OCI-M2 (cell line): ENCODE results near the gene XPR1.

Experiments used
- DNase-seq: peaks from one replicate; lab custom pipeline; 2025; ENCODE audit not compliant: unreplicated experiment; lab: John Stamatoyannopoulos, UW

Gene XPR1

DNA sequence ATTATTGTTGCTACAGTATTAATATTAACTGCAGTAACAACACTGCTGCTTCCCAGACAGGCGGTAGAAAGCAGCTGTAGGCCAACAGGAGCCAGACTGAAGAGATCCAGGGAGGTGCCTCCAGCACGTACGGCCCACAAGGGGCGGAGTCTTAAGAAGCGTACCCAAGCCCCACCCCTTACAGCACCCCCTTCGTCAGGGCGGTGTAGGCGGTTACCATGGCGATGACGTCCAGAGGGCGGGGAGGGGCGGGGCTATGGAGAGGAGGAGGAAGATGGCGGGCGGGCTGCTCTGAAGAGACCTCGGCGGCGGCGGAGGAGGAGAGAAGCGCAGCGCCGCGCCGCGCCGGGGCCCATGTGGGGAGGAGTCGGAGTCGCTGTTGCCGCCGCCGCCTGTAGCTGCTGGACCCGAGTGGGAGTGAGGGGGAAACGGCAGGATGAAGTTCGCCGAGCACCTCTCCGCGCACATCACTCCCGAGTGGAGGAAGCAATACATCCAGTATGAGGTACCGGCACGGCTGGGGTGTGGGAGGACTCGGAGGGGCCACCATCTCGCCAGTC lies at the start of gene XPR1:
XPR1 (plus strand) TSS at position 257 of the 560 bp plus-strand sequence; CDS start at position 437, 180 bp downstream.
- DNase-seq: peak; percentile 81

DNA sequence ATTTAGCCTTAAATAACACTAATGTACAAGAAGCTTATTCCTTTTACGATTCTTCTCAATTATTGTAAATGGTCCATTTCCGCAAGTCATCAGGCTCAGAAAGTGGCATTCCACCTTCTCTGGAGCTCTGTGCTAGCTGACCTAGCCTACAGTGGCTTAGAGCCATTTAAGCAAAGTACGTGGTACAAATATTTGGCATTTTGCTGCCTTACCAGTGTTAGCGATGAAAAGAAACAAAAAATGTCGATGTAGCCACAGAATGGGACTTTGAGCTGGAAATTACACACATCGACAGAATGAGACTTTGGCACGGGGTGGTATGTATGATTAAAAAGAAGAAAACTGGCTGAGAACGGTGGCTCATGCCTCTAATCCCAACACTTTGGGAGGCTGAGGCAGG lies 47.0 kb upstream of the XPR1 start:
- DNase-seq: no peak

DNA sequence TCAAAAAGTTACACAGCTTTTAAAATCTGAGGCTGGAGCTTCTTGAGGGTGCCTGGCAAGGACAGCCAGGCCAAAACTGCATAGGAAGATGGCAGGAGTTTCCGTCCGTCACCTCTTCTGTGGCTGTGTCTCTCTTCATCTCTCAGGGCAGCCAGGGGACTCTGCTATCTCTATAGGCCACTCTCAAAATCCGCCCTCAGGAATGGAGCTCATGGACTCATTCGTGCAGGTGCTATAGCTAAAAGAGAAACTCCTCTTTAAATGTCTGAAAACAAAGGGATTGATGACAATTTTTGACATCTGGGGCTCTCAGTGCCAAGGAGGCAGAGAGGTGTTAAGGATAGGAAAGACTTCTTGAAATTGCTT lies 45.8 kb upstream of the XPR1 start:
- no peak for DNase-seq

DNA sequence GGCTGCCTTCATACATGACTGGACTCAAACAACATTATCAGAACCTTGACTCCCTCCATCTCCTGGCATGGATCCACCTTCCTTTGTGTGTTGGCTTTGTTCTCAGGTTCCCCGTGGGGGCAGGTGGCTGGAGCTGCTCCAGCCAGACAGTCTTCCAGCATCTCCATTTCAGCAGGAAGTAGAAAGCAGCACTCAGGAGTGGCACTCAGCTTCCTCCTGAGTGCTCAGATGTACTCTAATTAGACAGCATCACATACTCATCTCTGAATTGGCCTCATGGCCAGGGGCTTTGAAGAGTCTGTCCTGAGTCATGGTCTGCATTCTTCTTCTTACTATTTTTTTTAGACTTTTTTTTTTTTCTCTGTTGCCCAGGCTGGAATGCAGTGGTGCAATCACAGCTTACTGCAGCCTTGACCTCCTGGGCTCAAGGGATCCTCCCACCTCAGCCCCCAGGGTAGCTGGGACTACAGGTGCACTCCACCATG lies 45.1 kb upstream of the XPR1 start:
- no peak for DNase-seq

DNA sequence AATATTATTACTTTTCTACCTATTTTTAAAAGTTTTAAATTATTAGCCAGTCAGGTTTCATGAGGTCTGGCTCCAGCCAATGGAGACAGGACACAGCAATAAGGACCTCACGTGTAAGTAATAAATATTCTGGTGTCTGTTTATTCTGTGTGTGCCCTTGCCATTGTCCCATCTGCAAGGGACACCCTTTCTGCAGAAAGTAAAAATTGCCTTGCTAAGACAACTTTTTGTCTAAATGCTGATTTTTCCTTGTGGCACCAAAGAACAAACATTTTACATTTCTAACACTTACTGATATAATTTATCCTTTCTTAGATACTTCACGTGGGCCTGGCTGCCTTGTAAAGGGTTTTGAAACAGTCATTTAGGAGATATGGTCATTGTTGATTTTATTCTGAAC lies 43.7 kb upstream of the XPR1 start:
- DNase-seq: no peak

DNA sequence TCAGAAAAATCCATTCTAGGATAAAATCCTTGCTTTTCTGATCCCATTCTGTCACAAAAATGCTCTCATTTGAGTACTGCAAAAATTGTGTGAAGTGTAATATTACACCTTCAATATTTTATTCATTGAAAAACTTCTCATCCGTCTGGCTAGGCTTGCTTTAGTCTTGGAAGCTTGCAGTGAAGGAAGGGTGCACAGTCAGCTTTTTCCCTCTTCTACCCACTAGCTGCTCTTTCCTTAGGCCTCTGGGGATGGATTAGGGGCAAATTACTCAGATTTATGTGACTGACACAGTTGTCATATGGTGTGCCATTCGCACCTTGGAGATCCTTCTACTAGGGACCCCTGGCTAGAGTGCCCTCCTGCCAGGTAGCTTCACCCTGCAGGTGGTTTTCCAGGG lies 40.9 kb upstream of the XPR1 start:
- no peak for DNase-seq

DNA sequence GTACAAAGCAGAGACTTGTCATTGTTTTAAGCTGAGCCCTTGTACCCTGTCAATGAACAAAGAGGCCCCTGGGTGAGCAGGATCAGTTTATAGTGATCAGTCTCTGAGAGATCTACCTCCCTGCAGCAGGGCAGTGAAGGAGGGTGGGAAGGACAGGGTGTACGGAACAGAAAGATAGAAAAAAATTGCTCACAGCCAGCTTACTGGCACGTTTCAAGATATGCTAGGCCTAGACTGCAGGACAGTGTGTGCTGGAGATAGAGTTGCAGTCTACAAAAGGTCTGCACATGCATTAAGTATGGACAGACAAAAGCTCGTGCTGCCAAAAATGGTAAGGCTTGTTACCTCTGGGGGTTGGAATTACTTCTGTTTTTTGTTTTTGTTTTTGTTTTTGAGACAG lies 38.4 kb upstream of the XPR1 start:
- no peak for DNase-seq

DNA sequence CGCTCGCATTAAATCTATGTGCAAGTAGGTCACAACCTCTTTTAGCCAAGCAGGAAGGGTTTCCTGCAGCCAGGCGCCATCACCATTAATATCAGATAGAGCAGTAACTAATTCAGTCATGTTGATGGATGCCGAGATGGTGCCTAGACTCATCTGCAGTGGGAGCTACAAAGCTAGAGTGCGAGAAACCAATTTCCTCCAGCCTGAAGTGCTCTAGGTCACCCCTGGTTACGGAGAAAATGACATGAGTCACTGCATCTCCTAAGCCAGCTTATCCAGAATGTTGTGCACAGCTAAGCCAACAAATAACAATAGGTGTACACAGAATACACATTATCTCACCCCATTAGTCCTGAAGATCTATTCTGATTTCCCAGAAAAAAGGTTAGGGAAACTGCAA lies 37.1 kb upstream of the XPR1 start:
- no peak for DNase-seq

DNA sequence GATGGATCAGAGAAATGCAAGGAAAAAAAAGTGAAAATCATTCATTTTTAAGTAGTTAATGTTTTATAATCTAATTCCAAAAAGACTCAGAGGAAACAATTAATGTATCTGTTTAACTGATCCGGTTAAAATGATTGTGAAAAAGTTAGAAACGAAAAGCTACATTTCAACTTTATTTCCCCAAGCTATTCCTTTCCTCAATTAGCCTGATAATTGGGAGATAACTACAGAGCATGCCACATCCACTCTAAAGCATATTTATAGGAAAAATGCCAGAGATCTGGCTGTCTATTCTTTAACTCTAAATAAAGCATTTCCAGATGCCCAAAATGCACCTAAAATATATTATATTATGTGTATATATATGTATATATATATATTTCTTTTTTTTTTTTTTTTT lies 35.9 kb upstream of the XPR1 start:
- DNase-seq: no peak

DNA sequence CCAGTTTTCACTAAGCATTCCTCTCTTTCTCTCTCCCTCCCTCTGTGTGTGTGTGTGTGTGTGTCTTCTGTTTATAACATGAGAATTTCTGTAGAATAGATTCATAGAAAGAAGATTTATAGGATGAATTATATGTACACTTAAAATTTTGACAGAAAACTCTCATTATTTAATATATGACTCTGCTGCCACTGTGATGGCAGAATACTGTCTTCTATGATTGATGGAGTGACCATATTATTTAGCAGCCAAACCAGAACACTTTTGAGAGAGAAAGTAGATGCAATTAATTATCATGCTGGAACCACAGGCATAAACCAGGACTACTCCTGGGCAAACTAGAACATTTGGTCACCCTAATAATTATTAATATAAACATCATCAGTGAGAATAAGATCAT lies 34.3 kb upstream of the XPR1 start:
- no peak for DNase-seq

DNA sequence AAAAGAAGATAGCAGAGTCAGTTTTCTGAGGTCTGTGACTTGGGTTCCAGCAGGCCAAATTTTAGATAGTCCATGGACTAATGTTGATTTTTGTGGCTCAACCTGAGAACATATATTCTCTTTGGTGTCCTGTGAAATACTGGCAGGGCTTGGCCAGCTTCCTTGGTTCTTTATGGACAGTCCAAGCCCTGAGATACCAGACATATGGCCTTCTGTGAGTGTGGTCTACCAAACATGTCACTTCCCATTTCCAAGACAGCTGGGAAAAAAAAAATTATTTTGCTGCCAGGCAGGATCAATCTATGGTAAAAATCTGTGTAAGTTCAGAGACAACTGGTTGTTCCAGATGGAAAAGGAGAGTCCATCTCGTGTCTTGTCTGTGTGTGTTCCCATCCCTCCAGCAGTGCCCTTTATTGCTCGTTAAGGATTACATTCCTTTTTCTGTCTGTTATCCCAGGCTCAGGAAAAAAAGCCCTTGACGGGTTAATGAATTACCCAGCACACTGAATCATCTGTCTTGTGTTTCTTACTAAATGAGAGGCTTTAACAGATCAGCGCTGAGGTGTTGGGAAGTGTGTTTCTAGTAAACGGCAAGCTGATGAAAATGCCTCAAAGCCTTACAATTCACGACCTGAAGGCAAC lies 33.4 kb upstream of the XPR1 start:
- DNase-seq: no peak

DNA sequence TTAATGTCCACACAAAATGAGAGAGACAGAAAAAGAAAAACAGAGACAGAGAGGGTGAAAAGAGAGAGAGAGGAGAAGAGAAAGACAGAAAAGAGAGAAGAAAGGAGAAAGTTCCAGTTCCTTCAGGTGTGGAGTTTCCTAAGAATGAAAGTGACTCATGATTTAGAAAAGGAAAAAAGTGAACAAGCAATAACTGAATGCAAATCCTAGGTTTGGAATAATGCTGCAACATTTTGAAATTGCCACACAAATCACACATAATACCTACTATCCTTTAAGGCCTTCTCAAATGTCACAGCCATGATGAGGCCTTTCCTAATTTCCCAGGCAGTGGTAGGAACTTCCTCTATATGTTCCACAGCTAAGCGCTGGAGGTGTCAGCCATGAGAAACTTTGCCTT lies 31.5 kb upstream of the XPR1 start:
- no peak for DNase-seq

DNA sequence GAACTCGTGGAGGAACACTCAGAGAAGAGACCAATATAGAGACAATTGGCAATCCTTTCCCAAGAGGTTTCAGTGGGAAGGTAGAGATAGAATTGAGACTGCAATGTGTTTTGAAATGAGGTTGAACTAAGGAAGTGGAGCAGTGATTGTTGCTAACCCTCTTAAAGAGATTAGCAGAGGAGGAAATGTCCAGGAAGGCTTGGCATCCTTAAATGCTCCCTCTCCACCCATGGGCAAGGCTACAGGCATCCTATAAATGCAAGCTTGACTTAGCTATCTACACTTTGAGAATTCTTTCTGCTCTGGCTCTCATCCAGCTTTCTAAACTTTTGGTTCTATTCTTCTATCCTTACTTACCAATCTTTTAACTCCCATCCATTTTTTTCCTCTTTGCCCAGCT lies 30.3 kb upstream of the XPR1 start:
- DNase-seq: no peak

DNA sequence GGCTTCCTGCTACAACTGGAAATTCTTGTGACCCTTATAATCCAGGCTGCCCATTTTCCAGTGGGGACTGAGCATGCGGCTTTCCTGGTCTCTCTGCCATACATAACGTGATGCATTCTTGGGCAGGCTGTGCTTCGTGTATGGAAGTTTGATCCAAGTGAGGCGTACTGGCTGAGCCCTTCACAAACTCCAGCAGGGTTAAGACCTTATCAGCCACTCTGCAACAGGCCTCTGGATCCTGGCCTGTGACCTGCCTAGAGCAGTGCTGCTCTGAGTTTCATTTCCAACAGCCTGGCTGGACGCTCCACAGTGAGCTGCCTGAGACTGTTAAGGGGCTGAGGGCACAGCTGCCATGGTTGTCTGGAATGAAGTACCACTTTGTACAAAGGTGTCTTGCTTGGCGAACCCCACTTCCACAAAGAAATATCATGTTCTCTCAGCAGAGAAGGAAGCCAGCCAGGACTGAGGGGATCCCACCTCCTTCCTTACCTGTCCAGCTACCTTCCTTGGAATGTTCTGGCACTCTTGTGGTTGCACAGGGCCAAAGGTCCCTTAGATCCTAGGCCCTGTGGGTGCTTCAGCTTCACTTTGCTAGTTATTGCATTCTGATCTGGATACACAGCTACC lies 28.5 kb upstream of the XPR1 start:
- DNase-seq: no peak

DNA sequence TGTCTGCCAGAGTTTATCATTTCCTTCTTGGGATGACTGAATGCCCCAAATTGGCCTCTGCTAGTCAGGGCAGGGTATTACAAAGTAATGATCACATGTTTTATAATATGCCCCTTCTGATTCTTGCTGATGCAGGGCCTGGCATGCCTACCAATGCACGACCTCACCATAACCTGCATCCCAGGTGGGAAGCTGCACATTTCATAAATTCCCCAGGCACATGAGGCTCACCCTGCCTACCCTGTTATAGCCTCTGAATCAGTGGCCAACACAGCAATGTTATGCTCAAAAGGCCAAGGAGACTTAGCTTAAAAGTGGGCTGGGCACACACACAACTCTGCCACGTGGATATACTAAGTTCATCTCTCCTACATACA lies 28.0 kb upstream of the XPR1 start:
- DNase-seq: no peak

DNA sequence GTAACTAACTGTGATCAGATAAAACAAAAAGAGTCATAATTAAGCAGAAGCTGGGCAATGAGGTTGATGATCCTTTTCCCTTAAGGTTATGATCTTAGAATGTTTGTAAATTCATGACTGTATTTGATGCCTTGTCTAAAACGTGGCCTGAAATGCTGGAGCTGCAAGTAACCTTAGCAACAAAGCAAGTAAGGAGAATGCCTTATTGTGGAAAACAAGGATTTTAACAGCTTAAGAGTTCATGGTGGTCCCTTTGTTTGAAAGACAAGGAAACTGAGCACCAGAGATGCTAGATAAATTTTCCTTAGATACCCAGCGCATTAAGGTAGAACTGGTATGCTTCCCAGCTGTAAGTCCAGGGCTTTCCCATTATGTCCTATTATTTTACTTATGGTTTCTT lies 25.7 kb upstream of the XPR1 start:
- DNase-seq: no peak

DNA sequence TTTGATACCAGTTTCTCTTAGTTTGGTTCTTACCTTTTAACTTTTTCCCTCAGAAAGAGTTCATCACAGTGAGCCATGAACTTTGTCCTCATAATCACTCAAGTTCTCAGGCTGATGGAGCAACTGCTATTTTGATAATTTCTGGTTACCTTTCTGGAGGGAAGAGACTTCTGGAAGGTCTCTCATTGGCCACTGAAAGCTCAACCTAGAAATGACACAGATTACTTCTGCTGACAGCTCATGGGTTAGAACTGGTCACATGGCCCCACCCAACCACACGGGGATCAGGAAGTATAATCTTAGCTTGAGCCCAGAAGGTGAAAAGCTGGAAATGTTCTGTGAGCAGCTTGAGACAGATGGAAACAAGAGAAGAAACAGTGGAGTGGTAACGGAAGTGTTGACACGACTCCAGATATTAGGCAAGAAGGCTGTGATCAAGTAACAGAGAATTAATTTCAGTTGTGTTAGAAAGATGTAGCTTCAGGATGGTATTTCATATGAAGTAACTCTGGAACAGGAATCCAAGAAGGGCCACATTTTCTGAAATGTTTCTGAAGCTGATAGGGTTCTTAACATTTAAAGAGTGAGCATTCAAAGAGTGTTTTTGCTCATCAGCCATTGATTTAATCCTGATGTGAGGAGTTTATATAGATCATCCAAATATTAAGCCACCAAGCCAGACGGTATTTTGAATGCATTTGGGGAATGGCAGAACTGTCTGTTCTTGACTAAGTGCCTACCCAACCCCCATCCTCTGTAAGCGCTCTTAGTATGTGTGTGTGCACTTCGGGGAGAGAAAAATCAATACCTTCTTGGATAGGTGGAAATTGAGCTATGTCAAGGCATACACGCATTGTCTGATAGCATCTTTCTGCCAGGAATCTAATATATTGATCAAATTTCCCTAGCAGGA lies 21.9 kb upstream of the XPR1 start:
- DNase-seq: peak; percentile 35

DNA sequence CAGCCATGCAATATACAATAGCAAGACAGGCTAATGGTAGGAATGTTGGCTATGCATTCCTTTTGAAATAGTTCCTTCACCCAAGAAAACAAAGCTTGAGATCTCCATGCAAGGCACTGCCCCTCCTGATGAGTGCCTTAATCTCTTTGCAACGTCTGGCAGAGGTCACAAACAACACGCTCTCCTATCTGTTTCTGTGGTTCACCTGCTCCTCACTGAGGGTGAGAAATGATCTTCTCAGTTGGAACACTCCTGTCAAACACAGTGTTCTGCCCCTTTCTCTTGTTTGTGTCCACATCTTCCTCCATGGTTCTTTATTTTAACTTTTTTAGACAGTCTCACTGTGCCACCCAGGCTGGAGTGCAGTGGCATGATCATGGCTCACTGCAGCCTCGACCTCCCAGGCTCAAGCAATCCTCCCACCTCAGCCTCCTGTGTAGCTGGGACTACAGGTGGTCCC lies 21.2 kb upstream of the XPR1 start:
- no peak for DNase-seq

DNA sequence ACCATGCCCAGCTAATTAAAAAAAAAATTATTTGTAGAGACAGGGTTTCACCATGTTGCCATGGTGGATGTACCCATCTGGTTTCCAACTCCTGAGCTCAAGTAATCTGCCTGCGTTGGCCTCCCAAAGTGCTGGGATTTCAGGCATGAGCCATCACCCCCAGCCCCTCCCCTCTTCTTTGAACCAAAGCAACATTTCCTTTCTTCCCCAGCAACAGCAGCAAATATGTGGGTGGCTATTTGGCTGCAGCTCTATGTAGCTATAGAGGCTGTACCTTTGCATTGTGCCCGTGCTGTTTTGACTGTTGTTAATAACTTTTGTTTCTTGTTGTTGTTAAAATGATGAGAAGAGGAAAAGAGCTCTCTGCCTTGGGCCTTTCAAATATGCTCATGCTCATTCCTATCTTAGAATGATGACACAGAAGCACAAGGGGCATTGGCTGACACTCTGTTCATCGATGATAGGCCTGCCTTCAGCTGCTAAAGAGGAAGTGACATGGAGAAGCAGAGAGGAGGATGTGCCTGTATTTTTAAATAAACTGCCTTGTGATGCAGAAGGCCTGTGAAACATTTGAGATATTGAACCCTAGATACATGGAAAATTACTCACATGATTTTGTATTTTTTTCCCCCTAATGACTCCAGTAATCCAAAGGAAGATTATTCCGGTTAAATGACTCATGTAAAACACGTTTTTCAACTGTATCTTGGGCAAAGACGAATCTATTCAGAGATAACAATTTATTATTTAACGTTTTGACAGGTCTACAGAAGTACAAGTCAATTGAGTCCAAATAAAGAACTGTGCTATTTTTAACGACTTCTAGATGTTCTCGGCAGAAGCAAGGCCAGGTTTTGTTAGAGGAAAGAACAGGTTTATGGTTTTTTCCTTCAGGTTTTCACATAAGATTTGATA lies 20.5 kb upstream of the XPR1 start:
- DNase-seq: peak; percentile 51

DNA sequence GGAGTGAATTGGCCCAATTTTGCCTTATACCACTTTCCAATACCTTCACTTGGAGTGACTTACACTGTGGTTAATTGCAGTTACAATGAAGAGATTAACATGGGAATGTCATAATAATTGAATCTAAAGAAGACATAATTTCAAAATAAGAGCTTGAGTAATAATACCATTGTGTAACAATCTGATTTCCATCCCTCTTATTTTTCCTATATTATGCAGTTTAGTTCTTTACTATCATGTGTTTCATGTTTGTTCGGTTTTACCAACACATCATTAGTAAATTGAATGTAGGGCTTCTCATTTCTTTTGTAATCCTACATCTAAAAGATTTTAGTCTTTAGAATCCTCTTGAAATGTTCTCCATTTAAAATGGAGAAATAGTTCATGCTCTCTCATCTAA lies 19.2 kb upstream of the XPR1 start:
- no peak for DNase-seq

DNA sequence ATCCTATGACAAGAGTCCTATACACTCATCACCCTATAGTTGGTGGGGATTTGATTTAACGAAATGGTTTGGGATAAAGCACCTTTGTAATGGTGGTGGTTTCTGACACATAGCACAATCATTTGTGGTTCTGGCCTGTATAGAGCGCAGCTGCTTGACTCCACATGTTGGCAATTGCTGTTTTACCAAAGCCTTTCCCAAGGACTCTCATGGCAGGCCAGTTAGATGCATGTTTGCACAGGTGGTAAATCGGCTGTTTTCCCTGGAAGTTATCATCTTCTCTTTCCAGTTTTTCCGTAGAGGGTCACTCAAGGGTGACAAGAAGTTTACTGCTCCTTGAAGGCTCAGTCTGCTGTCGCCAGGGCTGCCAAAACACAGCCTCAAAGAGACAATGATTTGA lies 17.1 kb upstream of the XPR1 start:
- no peak for DNase-seq
